Adrenal gland (tissue), 12 donors: ENCODE data around the gene TTC34. TPM values are rescaled to one million over a fixed set of nuclear protein-coding genes. Genes with fewer than 3 reads are reported as not detected.

Source experiments
- DNase-seq, 7 donors: peaks; one replicate each; pipeline ENCODE4 v3.0.0-alpha.2; 2019 to 2020
- H3K27ac ChIP-seq, 5 donors: fragments of 200-600 bp; sonication (generic) in 4 of 5; 1 replicate in 3 of 5; 2 replicates in 2 of 5; pipeline versions ENCODE4 v1.5.1 to v1.8.0; 2016 to 2020; ENCODE audit warnings: mild to moderate bottlenecking in 1 of 5
- H3K27me3 ChIP-seq: fragments of 200-600 bp; 2 replicates; pipeline ENCODE4 v1.8.0; 2021
- H3K36me3 ChIP-seq, 2 donors: fragments of 200-600 bp; replicated peaks in 1 of 2; 1 replicate in 1 of 2; 2 replicates in 1 of 2; pipeline versions ENCODE4 v1.5.1 to v1.8.0; 2018 to 2022
- H3K4me1 ChIP-seq, 2 donors: fragments of 200-600 bp; replicated peaks in 1 of 2; 1 replicate in 1 of 2; 2 replicates in 1 of 2; pipeline versions ENCODE4 v1.5.1 to v1.8.0; 2018 to 2021
- H3K4me3 ChIP-seq, 4 donors: fragments of 200-600 bp; sonication (generic) in 3 of 4; one replicate each; pipeline ENCODE4 v1.5.1; 2016 to 2018
- H3K9me3 ChIP-seq, 3 donors: fragments of 200-600 bp; sonication (generic) in 1 of 3; replicated peaks in 1 of 3; 1 replicate in 2 of 3; 2 replicates in 1 of 3; pipeline versions ENCODE4 v1.5.1 to v1.8.0; 2016 to 2021
- POLR2A ChIP-seq, 2 donors: fragments of 450-650 bp; IDR thresholded peaks; one replicate each; pipeline ENCODE4 v1.6.1; 2017; ENCODE audit warnings: antibody characterized with exemption in 2 of 2, mild to moderate bottlenecking in 2 of 2, moderate library complexity in 1 of 2
- WGBS, 4 donors: extraction: QIAGEN DNeasy Blood & Tissue Kit in 2 of 4; methylation state at CpG; one replicate each; pipeline versions ENCODE4 v1.1.5 to v1.1.7; 2013 to 2017; 5-methylcytosine and 5-hydroxymethylcytosine counted together
- intact Hi-C, 2 donors: fragments of 100-400 bp; cut with DNase I; formaldehyde crosslinking; loops; one replicate each; pipeline versions ENCODE4 v1.14.1 to v1.15.0; 2022 to 2023
- polyA plus RNA-seq, 3 donors: library from polyadenylated mRNA; stranded (reverse); fragments of 200-250 nt in 2 of 3; fragments of 350-450 nt in 1 of 3; fragmentation: Illumina TruSeq in 1 of 3; extraction: RNeasy Lipid Tissue Mini Kit (QIAGEN cat#74804) in 1 of 3; gene quantifications; one replicate each; pipeline ENCODE4 v1.2.3, GENCODE V29; 2013 to 2014
- total RNA-seq, 9 donors: library from RNA; depleted of rRNA in 4 of 9; stranded (reverse); fragments of >200 nt in 4 of 9; fragments of 120-200 nt in 1 of 9; fragmentation: NEBNext Ultra II Directional in 1 of 9; extraction: Animal tissue kit (Norgen Biotek cat#: 25700) in 1 of 9; gene quantifications; one replicate each; pipeline versions ENCODE4 v1.1.0 to v1.2.4, GENCODE V29; 2013 to 2023
- TF ChIP-seq, protein P1 (sequence below), 6 experiments: fragments of 450-650 bp in 4 of 6; fragments of 200-600 bp in 2 of 6; sonication (generic) in 1 of 6; IDR thresholded peaks; 1 replicate in 5 of 6; 2 replicates in 1 of 6; pipeline versions ENCODE4 v1.5.1 to v1.8.0; 2016 to 2021; ENCODE audit warnings: antibody characterized with exemption in 6 of 6, mild to moderate bottlenecking in 2 of 6, moderate library complexity in 1 of 6
- donor health status: healthy with polysubstance abuse.
- donor health status: Bipolar disorder and iron deficiency.
- donor health status: DM: yes; HTN: yes; CAD: no.
- donor health status: DM: no; HTN: no; CAD: no.
- donor health status: DM: no; HTN: no; CAD: no.
- donor health status: DM: yes; HTN: yes; CAD: no.

The TTC34 gene
- total and polyA plus RNA-seq, 12 donors: 0.12 to 1.9 (median 0.47) TPM

DNA sequence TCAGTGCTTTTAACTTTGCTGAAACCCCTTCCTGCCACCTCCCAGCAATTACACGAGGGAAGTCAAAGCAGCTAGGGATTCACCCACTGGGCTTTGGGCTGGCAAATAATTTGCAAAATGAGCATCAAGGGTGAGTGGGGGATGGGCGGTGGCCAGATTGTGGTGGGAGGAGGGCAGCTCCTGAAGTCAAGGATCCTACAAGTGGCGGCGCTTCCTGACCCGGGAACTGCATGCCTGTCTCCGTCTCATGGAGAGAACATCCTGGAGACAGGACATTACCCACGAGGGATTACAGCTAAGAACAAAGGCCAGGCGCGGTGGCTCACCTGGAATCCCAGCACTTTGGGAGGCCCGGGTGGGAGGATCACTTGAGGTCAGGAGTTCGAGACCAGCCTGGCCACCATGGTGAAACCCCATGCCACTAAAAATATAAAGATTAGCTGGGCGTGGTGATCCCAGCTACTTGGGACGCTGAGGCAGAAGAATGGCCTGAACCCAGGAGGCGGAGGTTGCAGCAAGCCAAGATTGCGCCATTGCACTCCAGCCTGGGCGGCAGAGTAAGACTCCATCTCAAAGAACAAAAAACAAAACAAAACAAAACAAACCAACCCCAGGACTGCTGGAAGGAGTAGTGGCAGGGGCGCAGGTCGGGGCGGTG is 12.9 kb downstream of the TTC34 start:
- H3K9me3 ChIP-seq: no peaks in the 10 kb centered on the region
- H3K4me3 ChIP-seq: no peak overlapping the region
- DNase-seq: peak in 1 of 7 donors; percentile 9
- H3K36me3 ChIP-seq: no peaks in the 10 kb centered on the region
- no peaks in the 10 kb centered on the region for H3K4me1 ChIP-seq
- TF ChIP-seq POLR2A (IDR thresholded peaks at IDR 0.05): no peak
- TF ChIP-seq, protein P1, sequence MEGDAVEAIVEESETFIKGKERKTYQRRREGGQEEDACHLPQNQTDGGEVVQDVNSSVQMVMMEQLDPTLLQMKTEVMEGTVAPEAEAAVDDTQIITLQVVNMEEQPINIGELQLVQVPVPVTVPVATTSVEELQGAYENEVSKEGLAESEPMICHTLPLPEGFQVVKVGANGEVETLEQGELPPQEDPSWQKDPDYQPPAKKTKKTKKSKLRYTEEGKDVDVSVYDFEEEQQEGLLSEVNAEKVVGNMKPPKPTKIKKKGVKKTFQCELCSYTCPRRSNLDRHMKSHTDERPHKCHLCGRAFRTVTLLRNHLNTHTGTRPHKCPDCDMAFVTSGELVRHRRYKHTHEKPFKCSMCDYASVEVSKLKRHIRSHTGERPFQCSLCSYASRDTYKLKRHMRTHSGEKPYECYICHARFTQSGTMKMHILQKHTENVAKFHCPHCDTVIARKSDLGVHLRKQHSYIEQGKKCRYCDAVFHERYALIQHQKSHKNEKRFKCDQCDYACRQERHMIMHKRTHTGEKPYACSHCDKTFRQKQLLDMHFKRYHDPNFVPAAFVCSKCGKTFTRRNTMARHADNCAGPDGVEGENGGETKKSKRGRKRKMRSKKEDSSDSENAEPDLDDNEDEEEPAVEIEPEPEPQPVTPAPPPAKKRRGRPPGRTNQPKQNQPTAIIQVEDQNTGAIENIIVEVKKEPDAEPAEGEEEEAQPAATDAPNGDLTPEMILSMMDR (IDR thresholded peaks at IDR 0.05): no peak
- 49 to 56% (median 51%) methylated on average over 13 to 19 of the region's 19 CpGs for WGBS, 4 donors
- intact Hi-C loops: no loop called here
- peaks cover 34% of the 10 kb centered on the region for H3K27me3 ChIP-seq
- no peak overlapping the region for H3K27ac ChIP-seq

DNA sequence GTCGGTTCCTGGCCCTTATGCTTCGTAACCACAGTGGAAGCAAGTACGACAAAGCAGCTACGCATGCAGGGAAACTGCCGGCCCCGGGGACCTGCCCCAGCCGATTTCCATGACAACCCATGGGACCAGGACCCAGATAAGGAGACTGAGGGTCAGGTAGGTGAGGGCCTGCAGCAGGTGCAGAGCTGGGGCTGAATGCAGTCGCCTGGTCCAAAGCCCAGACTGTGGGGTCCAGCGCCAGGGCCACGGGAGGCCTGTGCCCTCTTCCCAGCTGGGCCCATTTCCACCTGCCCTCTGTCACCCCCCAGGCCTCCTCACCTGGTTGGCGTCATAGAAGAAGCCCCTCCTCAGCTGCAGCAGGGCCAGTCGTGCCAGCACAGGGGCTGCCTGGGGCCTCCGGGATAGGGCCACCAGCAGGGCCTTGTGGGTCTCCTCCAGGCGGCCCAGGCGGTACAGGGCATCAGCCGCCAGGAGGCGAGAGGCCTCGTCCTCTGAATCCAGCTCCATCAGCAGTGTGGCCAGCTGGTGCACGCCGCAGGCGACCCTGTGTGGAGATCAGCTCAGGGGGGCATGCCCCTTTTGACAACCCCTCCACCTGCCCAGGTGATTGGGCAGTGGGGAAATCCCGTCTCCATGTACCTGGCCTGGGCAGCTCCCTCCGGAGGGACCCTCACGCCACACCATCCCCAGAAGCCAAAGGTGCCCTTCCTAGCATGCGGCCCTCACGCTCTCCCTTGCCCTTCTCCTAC is 14.2 kb downstream of the TTC34 start:
- H3K27ac ChIP-seq: no peak overlapping the region
- TF ChIP-seq, protein P1 (IDR thresholded peaks at IDR 0.05): no peak
- TF ChIP-seq POLR2A (IDR thresholded peaks at IDR 0.05): no peak
- H3K4me3 ChIP-seq: no peak overlapping the region
- H3K36me3 ChIP-seq: no peaks in the 10 kb centered on the region
- H3K9me3 ChIP-seq: no peaks in the 10 kb centered on the region
- DNase-seq: peak in 1 of 7 donors; percentile 6
- intact Hi-C loops: loop anchor here in 1 of 2 donors (2.0 kb wide), 1 partner anchor 373 kb away; no protein-coding TSS in a partner anchor
- no peaks in the 10 kb centered on the region for H3K4me1 ChIP-seq
- 52 to 81% (median 75%) methylated on average over 8 to 26 of the region's 26 CpGs for WGBS, 4 donors
- H3K27me3 ChIP-seq: peaks cover 34% of the 10 kb centered on the region

DNA sequence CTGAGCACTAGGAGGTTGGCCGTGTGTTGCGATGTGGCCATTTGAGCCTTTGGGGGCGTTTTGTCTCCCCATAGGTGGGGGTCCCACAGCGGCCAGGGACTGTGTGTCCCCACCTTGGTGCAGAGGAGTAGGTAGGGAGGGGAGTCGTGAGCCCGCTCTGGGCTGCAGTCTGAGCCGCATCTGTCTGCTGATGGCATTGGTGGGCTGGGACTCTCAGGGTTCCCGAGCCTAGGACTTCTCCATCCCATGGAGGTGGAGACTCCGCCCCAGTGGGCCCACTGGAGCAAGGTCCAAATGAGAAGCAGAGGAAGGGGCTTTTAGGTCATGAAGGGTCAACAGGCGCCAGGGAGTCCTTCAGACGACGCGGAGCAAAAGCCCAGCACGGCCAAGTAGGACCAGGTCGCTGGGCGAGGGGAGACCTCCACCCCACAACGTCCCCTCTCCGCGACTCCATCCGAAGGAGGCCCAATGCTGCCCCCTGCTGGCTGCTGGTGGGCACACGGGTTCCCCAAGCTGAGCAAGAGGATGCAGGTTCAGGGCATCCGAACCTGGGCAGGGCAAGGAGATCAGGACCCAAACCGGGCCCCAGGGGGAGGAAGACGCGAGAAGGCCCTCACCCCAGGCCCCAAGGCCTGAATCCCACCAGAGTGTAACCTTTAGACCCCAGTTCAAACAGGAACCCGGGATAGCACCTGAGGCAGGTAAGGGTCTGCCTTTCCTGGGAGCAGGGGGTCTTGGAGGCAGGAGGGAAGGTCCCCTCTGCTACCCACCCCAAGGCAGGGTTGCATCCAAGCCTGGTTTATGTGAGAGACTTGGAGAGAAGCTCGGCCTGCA is 14.9 kb downstream of the TTC34 start:
- intact Hi-C loops: loop anchor here in 1 of 2 donors (2.0 kb wide), 1 partner anchor 372 kb away; no protein-coding TSS in a partner anchor
- H3K27me3 ChIP-seq: peaks cover 34% of the 10 kb centered on the region

More for the DNA sequence above, 14.9 kb downstream of the TTC34 start:
- Histone ChIP-seq H3K4me3 (no peak overlapping the region), H3K36me3 (no peaks in the 10 kb centered on the region), H3K4me1 (no peaks in the 10 kb centered on the region), H3K9me3 (no peaks in the 10 kb centered on the region), H3K27ac (no peak overlapping the region)
- peak in 5 of 7 donors; percentile 42 to 68 (median 47) for DNase-seq
- 24 to 31% (median 26%) methylated on average over 5 to 27 of the region's 27 CpGs for WGBS, 4 donors
- TF ChIP-seq POLR2A (IDR thresholded peaks at IDR 0.05): no peak
- TF ChIP-seq, protein P1 (IDR thresholded peaks at IDR 0.05): peak; percentile 47 to 68 (median 60)
